ENCODE data around the gene KCNMA1. TPM values are rescaled to one million over a fixed set of nuclear protein-coding genes. Genes with fewer than 3 reads are reported as not detected.

The KCNMA1 gene
- total RNA-seq, 4 donors from 2014 or later: 4.6 to 10.5 (median 7.8) TPM

DNA sequence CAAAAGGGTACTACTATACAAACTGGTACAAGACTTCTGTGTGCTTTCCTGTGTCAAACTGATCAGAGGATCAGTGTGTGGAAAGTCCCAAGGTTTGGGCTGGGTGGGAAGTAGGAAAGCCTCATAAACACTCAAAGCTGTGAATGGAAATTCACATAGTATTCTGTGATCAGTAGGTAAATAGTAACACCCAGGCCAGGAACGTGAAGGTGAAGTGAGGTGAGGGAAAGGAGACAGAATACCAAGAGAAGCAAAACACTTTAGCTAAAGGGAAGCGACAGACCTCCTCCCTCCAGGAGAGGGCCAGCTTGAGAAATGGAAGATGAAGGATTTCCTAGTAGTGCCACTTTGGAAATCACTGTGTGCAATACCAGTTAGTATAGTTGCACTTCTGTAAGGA is 451.9 kb downstream of the KCNMA1 start:
- TF ChIP-seq POLR2A (IDR thresholded peaks at IDR 0.05) (no peak), EP300 (IDR thresholded peaks at IDR 0.05) (no peak), POLR2AphosphoS5 (IDR thresholded peaks at IDR 0.05) (no peak)
- TF ChIP-seq, protein P1, sequence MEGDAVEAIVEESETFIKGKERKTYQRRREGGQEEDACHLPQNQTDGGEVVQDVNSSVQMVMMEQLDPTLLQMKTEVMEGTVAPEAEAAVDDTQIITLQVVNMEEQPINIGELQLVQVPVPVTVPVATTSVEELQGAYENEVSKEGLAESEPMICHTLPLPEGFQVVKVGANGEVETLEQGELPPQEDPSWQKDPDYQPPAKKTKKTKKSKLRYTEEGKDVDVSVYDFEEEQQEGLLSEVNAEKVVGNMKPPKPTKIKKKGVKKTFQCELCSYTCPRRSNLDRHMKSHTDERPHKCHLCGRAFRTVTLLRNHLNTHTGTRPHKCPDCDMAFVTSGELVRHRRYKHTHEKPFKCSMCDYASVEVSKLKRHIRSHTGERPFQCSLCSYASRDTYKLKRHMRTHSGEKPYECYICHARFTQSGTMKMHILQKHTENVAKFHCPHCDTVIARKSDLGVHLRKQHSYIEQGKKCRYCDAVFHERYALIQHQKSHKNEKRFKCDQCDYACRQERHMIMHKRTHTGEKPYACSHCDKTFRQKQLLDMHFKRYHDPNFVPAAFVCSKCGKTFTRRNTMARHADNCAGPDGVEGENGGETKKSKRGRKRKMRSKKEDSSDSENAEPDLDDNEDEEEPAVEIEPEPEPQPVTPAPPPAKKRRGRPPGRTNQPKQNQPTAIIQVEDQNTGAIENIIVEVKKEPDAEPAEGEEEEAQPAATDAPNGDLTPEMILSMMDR (IDR thresholded peaks at IDR 0.05): no peak
- no peak overlapping the region for H3K4me3 ChIP-seq
- H3K27ac ChIP-seq: no peak overlapping the region
- peaks cover 5% of the 10 kb centered on the region for H3K27me3 ChIP-seq
- H3K4me1 ChIP-seq: no peaks in the 10 kb centered on the region
- DNase-seq (ENCODE audit: low spot score in 2 of 2): no peak
- no peaks in the 10 kb centered on the region for H3K36me3 ChIP-seq
- no peaks in the 10 kb centered on the region for H3K9me3 ChIP-seq
- 63% methylated on average over 2 of the region's 2 CpGs for WGBS

DNA sequence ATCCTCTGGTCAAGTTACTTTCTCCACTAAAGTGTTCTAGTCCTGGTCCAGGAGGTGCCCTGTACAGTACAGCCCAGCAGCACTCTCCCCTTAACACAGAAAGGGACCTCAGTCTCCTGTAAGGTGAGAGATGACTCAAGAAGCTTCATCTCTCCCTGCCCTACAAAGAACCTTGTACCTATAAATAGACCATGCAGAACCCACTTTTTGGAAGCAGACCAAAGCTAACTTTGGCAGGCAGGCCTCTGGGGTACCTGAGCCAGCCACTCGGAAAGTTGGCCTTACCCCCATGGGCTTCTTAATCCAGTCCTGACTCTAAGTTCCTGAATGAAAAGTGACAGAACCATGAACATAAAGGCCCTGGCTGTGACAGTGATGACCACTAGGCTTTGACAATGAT is 454.8 kb downstream of the KCNMA1 start:
- TF ChIP-seq, protein P1 (IDR thresholded peaks at IDR 0.05): no peak
- TF ChIP-seq POLR2A (IDR thresholded peaks at IDR 0.05) (no peak), EP300 (IDR thresholded peaks at IDR 0.05) (no peak), POLR2AphosphoS5 (IDR thresholded peaks at IDR 0.05) (no peak)
- Histone ChIP-seq H3K9me3 (no peaks in the 10 kb centered on the region), H3K4me3 (no peak overlapping the region), H3K27me3 (no peaks in the 10 kb centered on the region), H3K4me1 (peaks cover 9% of the 10 kb centered on the region), H3K27ac (no peak overlapping the region), H3K36me3 (no peaks in the 10 kb centered on the region)
- no peak for DNase-seq (ENCODE audit: low spot score in 2 of 2)
- 44% methylated on average over 1 of the region's 1 CpG for WGBS

DNA sequence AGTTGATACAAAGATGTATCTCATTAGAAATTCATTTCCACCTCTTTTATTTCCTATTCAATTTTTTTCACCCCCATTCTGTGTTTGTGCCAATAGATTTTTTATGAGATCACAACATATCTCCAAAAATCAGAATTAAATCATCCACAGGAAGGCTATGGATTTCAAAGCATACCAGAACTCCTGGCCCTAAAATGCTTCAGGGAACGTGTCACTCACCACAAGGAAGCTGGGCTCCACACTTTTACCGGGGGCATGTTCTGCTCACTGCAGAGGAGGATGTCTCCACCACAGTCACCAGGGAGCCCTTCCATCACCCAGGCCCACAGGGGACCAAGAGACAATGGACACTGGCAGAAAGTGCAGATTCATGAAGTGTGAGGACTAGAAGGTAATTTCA is 456.8 kb downstream of the KCNMA1 start:
- no peaks in the 10 kb centered on the region for H3K36me3 ChIP-seq
- H3K4me3 ChIP-seq: no peak overlapping the region
- DNase-seq (ENCODE audit: low spot score in 2 of 2): no peak
- 79% methylated on average over 2 of the region's 2 CpGs for WGBS
- no peaks in the 10 kb centered on the region for H3K27me3 ChIP-seq
- no peak for TF ChIP-seq POLR2AphosphoS5 (IDR thresholded peaks at IDR 0.05)
- TF ChIP-seq POLR2A (IDR thresholded peaks at IDR 0.05): no peak
- TF ChIP-seq, protein P1 (IDR thresholded peaks at IDR 0.05): no peak
- no peak for TF ChIP-seq EP300 (IDR thresholded peaks at IDR 0.05)
- H3K4me1 ChIP-seq: peaks cover 9% of the 10 kb centered on the region
- H3K9me3 ChIP-seq: no peaks in the 10 kb centered on the region
- no peak overlapping the region for H3K27ac ChIP-seq

DNA sequence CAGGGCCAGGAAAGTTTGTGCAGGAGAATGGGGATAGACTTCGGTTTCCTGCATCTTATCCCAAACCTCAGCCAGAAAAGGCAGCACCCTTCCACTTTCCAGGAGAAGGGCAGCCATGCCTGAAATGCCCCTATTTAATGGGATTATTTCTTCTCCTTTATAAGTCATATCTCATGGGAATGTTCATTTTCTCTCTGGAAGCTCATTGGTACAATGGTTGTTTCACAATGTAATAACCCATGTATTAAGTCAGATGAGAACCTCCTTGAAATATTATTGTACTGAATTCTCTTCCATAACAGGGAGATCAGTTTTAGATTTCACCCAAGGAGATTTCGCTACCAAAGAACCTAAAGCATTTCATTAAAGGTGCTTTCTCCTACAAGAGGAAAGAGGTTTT is 457.5 kb downstream of the KCNMA1 start:
- Histone ChIP-seq H3K27me3 (peaks cover 4% of the 10 kb centered on the region), H3K9me3 (no peaks in the 10 kb centered on the region), H3K27ac (no peak overlapping the region), H3K4me3 (no peak overlapping the region), H3K4me1 (peaks cover 9% of the 10 kb centered on the region), H3K36me3 (no peaks in the 10 kb centered on the region)
- DNase-seq (ENCODE audit: low spot score in 2 of 2): no peak
- 99% methylated on average over 2 of the region's 2 CpGs for WGBS
- no peak for TF ChIP-seq POLR2A (IDR thresholded peaks at IDR 0.05)
- no peak for TF ChIP-seq POLR2AphosphoS5 (IDR thresholded peaks at IDR 0.05)
- TF ChIP-seq EP300 (IDR thresholded peaks at IDR 0.05): no peak
- TF ChIP-seq, protein P1 (IDR thresholded peaks at IDR 0.05): no peak

DNA sequence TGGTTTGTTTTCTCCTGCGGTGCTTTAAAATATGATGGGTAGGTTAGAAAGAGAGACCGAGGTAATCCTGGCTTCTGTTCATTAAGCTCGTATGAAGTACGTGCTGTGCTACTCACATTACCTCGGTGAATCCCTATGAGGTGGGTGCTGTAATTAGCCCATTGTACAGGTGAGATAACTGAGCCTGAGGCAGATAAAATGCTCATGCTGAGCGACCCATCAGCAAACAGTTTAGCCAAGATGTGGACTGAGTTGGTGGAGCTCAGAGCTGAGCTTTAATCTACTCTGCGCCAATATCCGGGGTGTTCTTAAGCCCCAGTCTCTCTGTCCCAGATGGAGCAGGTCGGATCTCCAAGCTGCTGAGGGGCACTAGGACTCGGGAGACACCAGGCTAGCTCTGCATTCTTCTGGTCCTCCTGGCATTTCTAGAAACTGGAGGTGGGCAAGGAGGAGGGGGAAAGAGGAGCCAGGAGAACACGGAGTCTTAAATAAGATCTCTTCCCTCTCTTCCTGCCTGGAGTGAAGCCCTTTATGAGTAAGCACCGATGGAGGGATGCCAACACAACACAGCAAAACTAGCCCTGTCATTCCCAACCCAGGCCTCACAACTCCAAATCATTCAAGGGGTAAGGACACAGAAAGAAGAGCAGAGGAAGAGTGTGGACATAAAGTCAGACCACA is 458.5 kb downstream of the KCNMA1 start:
- DNase-seq (ENCODE audit: low spot score in 2 of 2): no peak
- WGBS: 52% methylated on average over 9 of the region's 12 CpGs

More for the DNA sequence above, 458.5 kb downstream of the KCNMA1 start:
- Histone ChIP-seq H3K4me3 (no peak overlapping the region), H3K4me1 (peaks cover 9% of the 10 kb centered on the region), H3K36me3 (no peaks in the 10 kb centered on the region), H3K27me3 (peaks cover 4% of the 10 kb centered on the region), H3K27ac (no peak overlapping the region), H3K9me3 (no peaks in the 10 kb centered on the region)
- TF ChIP-seq EP300 (IDR thresholded peaks at IDR 0.05): no peak
- no peak for TF ChIP-seq POLR2AphosphoS5 (IDR thresholded peaks at IDR 0.05)
- no peak for TF ChIP-seq POLR2A (IDR thresholded peaks at IDR 0.05)
- TF ChIP-seq, protein P1 (IDR thresholded peaks at IDR 0.05): no peak
